Measurements from ENCODE around the gene KRTAP5-11. TPM values are rescaled to one million over a fixed set of nuclear protein-coding genes. Genes with fewer than 3 reads are reported as not detected.
"Not testable (repeated sequence)": the region's sequence is repeated elsewhere in the genome, so short reads cannot be mapped to it uniquely, and the experiment has no call there.

The KRTAP5-11 gene
- total RNA-seq, 1 donor from 2014 or later, result not detected

- no peak overlapping the region for H3K27ac ChIP-seq
- H3K9me3 ChIP-seq, result no peaks in the 10 kb centered on the region
- no peaks in the 10 kb centered on the region for H3K27me3 ChIP-seq
- intact Hi-C loops (cut with DNase I), result no loop called here
- DNase-seq (ENCODE audit: low spot score in 2 of 2), result no peak
- no peaks in the 10 kb centered on the region for H3K4me1 ChIP-seq
- H3K4me3 ChIP-seq, result no peak overlapping the region
- TF ChIP-seq CTCF (IDR thresholded peaks at IDR 0.05), result no peak
- H3K36me3 ChIP-seq, result no peaks in the 10 kb centered on the region
These were observed 43.7 kb downstream of the KRTAP5-11 start for GRCh38 chr11:71539017-71539416.

- Histone ChIP-seq H3K36me3 (no peaks in the 10 kb centered on the region), H3K27ac (no peak overlapping the region), H3K4me3 (no peak overlapping the region), H3K9me3 (no peaks in the 10 kb centered on the region), H3K27me3 (no peaks in the 10 kb centered on the region), H3K4me1 (no peaks in the 10 kb centered on the region)
- intact Hi-C loops (cut with DNase I), result no loop called here
- no peak for DNase-seq (ENCODE audit: low spot score in 2 of 2)
- no peak for TF ChIP-seq CTCF (IDR thresholded peaks at IDR 0.05)
These were observed 44.0 kb downstream of the KRTAP5-11 start for GRCh38 chr11:71538666-71538990.

- H3K27ac ChIP-seq; intact Hi-C loops (cut with DNase I); H3K36me3 ChIP-seq; DNase-seq (ENCODE audit: low spot score in 2 of 2); H3K4me3 ChIP-seq; H3K4me1 ChIP-seq; H3K27me3 ChIP-seq; H3K9me3 ChIP-seq: not testable (repeated sequence)
These were observed 44.6 kb downstream of the KRTAP5-11 start, which contains the start of gene KRTAP5-8 for GRCh38 chr11:71537977-71538665. Gene KRTAP5-8, plus strand, starts transcription at chr11:71538025. Its CDS starts 31 bp downstream, at chr11:71538056.

GRCh38 chr11:71537537-71537936, 45.1 kb downstream of the KRTAP5-11 start:
- H3K4me3 ChIP-seq, result no peak overlapping the region
- intact Hi-C loops (cut with DNase I), result no loop called here
- H3K9me3 ChIP-seq, result no peaks in the 10 kb centered on the region
- no peaks in the 10 kb centered on the region for H3K27me3 ChIP-seq
- H3K27ac ChIP-seq, result no peak overlapping the region
- DNase-seq (ENCODE audit: low spot score in 2 of 2), result no peak
- TF ChIP-seq CTCF (IDR thresholded peaks at IDR 0.05), result no peak
- no peaks in the 10 kb centered on the region for H3K4me1 ChIP-seq
- no peaks in the 10 kb centered on the region for H3K36me3 ChIP-seq

GRCh38 chr11:71535825-71536224, 46.9 kb downstream of the KRTAP5-11 start:
- H3K4me1 ChIP-seq, result no peaks in the 10 kb centered on the region
- no peak overlapping the region for H3K27ac ChIP-seq
- no peaks in the 10 kb centered on the region for H3K36me3 ChIP-seq
- intact Hi-C loops (cut with DNase I), result no loop called here
- no peak for TF ChIP-seq CTCF (IDR thresholded peaks at IDR 0.05)
- H3K27me3 ChIP-seq, result no peaks in the 10 kb centered on the region
- DNase-seq (ENCODE audit: low spot score in 2 of 2), result no peak
- H3K4me3 ChIP-seq, result no peak overlapping the region
- no peaks in the 10 kb centered on the region for H3K9me3 ChIP-seq

- H3K36me3 ChIP-seq; intact Hi-C loops (cut with DNase I); H3K27me3 ChIP-seq; H3K4me3 ChIP-seq; H3K4me1 ChIP-seq; H3K9me3 ChIP-seq; H3K27ac ChIP-seq; DNase-seq (ENCODE audit: low spot score in 2 of 2): not testable (repeated sequence)
These were observed 47.7 kb downstream of the KRTAP5-11 start for GRCh38 chr11:71534711-71535608.

Measured in ascending aorta (tissue), 2 donors.